HUES64 (cell line): ENCODE results near the gene RNF168.
"Not testable (repeated sequence)": the region's sequence is repeated elsewhere in the genome, so short reads cannot be mapped to it uniquely, and the experiment has no call there.

ENCODE experiments used
- H3K27ac ChIP-seq: 2 replicates; pipeline ENCODE4 v1.7.0; 2013; ENCODE audit warnings: low read depth, low read length, inconsistent platforms
- H3K27me3 ChIP-seq: 2 replicates; pipeline ENCODE4 v1.6.1; 2013; ENCODE audit warnings: mild to moderate bottlenecking, low read length; ENCODE audit not compliant: insufficient read depth
- H3K36me3 ChIP-seq: 2 replicates; pipeline ENCODE4 v1.6.1; 2013; ENCODE audit warnings: mild to moderate bottlenecking, low read length; ENCODE audit not compliant: insufficient read depth
- H3K4me1 ChIP-seq: 2 replicates; pipeline ENCODE4 v1.6.1; 2013; ENCODE audit warnings: mild to moderate bottlenecking, low read length, moderate library complexity; ENCODE audit not compliant: insufficient read depth
- H3K4me3 ChIP-seq: 2 replicates; pipeline ENCODE4 v1.5.1; 2013; ENCODE audit warnings: mild to moderate bottlenecking, low read length, moderate library complexity
- H3K9ac ChIP-seq: 2 replicates; pipeline ENCODE4 v1.6.1; 2013; ENCODE audit warnings: mild to moderate bottlenecking, low read depth, low read length
- H3K9me3 ChIP-seq: 2 replicates; pipeline ENCODE4 v1.6.1; 2013; ENCODE audit warnings: low read depth, low read length; ENCODE audit not compliant: insufficient read depth
- WGBS: fragments of 150-250, 120-280 bp; methylation state at CpG from one replicate; pipeline ENCODE4 v1.1.7; 2013; ENCODE audit warnings: missing lambda C conversion rate; 5-methylcytosine and 5-hydroxymethylcytosine counted together

RNF168 gene

DNA sequence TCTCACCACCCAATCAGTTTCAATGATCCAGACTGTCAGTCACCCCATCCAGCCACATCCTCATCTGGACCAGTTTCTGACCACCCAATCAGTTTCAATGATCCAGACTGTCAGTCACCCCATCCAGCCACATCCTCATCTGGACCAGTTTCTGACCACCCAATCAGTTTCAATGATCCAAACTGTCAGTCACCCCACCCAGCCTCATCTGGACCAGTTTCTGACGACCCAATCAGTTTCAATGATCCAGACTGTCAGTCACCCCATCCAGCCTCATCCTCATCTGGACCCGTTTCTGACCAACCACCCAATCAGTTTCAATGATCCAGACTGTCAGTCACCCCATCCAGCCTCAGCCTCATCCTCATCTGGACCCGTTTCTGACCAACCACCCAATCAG, 33.4 kb downstream of the RNF168 start:
- H3K27ac ChIP-seq, H3K4me1 ChIP-seq, H3K4me3 ChIP-seq, H3K27me3 ChIP-seq, H3K9ac ChIP-seq, H3K9me3 ChIP-seq: not testable (repeated sequence)
- WGBS, result 90% methylated on average over 3 of the region's 3 CpGs
- peaks cover 60% of the 10 kb centered on the region for H3K36me3 ChIP-seq

GRCh38 chr3:196463804-196464203, 39.8 kb downstream of the RNF168 start:
- Histone ChIP-seq H3K27ac (no peak overlapping the region), H3K4me3 (no peak overlapping the region), H3K27me3 (no peaks in the 10 kb centered on the region), H3K9ac (no peak overlapping the region), H3K4me1 (no peaks in the 10 kb centered on the region), H3K9me3 (no peaks in the 10 kb centered on the region), H3K36me3 (peaks cover 9% of the 10 kb centered on the region)
- 95% methylated on average over 3 of the region's 3 CpGs for WGBS

- Histone ChIP-seq H3K9ac (no peak overlapping the region), H3K4me3 (no peak overlapping the region)
- 78% methylated on average over 2 of the region's 2 CpGs for WGBS
These were observed 40.2 kb downstream of the RNF168 start for GRCh38 chr3:196463478-196463756.

GRCh38 chr3:196462680-196463477, 40.7 kb downstream of the RNF168 start:
- not testable (repeated sequence) for H3K4me3 ChIP-seq, H3K27me3 ChIP-seq

More at GRCh38 chr3:196463478-196463756, 40.2 kb downstream of the RNF168 start:
- Histone ChIP-seq H3K27me3 (no peaks in the 10 kb centered on the region), H3K4me1 (no peaks in the 10 kb centered on the region), H3K27ac (no peak overlapping the region), H3K9me3 (no peaks in the 10 kb centered on the region), H3K36me3 (peaks cover 5% of the 10 kb centered on the region)

GRCh38 chr3:196458063-196458462, 45.5 kb downstream of the RNF168 start:
- H3K9ac ChIP-seq, result no peak overlapping the region
- 94% methylated on average over 4 of the region's 4 CpGs for WGBS
- H3K27me3 ChIP-seq, result no peaks in the 10 kb centered on the region
- no peaks in the 10 kb centered on the region for H3K36me3 ChIP-seq
- H3K4me3 ChIP-seq, result no peak overlapping the region
- H3K27ac ChIP-seq, result no peak overlapping the region
- H3K9me3 ChIP-seq, result no peaks in the 10 kb centered on the region
- no peaks in the 10 kb centered on the region for H3K4me1 ChIP-seq

More at GRCh38 chr3:196462680-196463477, 40.7 kb downstream of the RNF168 start:
- H3K4me1 ChIP-seq, H3K36me3 ChIP-seq, H3K9me3 ChIP-seq, H3K27ac ChIP-seq, H3K9ac ChIP-seq: not testable (repeated sequence)
- 95% methylated on average over 1 of the region's 1 CpG for WGBS

DNA sequence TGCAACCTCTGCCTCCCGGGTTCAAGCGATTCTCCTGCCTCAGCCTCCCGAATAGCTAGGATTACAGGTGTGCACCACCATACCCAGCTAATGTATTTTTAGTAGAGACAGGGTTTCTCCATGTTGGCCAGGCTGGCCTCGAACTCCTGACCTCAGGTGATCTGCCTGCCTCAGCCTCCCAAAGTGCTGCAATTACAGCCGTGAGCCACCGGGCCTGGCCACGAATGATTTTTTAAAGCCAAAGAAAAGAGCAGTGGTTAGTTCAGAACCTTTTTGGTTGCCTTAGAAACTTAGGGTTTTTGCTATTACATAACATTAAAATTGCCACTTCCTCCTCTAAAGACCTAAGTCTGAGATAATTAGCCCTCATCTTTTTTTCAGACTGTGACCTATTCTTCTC, 46.1 kb downstream of the RNF168 start:
- not testable (repeated sequence) for H3K27me3 ChIP-seq, H3K9ac ChIP-seq, H3K27ac ChIP-seq, H3K36me3 ChIP-seq, H3K9me3 ChIP-seq, H3K4me1 ChIP-seq, H3K4me3 ChIP-seq
- WGBS, result 89% methylated on average over 7 of the region's 7 CpGs

DNA sequence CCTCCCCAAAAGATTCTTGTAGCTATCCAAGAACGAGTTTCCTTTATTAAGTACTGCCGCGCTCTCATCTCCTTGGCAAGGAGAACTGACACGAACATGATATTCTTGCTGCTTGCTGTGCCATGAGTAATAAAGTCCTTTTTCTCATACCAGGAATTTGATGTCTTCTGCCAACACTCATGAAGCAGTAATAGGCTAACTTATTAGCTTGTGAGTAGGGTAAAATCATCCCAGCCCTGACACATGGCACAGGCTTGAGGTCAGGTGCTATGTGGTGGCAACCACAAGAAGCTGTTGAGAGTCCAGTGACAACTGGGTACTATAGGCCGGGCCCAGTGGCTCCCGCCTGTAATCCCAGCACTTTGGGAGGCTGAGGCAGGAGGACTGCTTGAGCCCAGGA, 48.6 kb downstream of the RNF168 start:
- Histone ChIP-seq H3K9ac (no peak overlapping the region), H3K36me3 (no peaks in the 10 kb centered on the region), H3K27ac (no peak overlapping the region), H3K27me3 (no peaks in the 10 kb centered on the region), H3K4me1 (no peaks in the 10 kb centered on the region), H3K4me3 (no peak overlapping the region), H3K9me3 (no peaks in the 10 kb centered on the region)
- 93% methylated on average over 6 of the region's 6 CpGs for WGBS

DNA sequence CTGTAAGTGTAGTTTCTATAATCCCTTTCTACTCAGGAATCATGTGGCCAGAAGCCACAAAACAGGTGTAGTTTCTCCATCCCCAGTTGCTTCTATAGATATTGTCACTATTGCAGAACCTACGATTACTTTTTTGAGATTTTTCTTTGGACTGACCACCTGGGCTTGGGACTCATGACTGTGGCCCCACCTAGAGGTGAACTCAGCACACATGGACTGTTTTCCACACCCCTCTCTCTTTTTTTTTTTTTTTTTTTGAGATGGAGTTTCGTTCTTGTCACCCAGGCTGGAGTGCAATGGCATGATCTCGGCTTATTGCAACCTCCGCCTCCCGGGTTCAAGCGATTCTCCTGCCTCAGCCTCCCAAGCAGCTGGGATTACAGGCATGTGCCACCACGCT, 58.2 kb downstream of the RNF168 start:
- H3K27ac ChIP-seq, H3K36me3 ChIP-seq, H3K4me1 ChIP-seq, H3K9ac ChIP-seq, H3K27me3 ChIP-seq, H3K4me3 ChIP-seq, H3K9me3 ChIP-seq: not testable (repeated sequence)
- WGBS, result 90% methylated on average over 7 of the region's 7 CpGs

DNA sequence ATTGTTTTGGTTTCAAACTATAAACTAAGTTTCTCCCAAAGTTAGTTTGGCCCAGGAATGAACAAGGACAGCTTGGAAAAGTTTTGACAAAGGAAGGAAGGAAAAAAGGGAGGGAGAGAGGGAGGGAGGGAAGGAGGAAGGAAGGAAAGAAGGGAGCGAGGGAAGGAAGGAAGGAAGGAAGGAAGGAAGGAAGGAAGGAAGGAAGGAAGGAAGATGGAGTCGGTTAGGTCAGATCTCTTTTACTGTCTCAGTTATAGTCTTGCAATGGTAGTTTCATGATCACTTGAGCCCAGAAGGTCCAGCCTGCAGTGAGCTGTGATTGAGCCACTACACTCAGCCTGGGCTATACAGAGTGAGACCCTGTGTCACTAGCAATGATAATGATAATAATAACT, 59.1 kb downstream of the RNF168 start:
- no peaks in the 10 kb centered on the region for H3K27me3 ChIP-seq
- H3K27ac ChIP-seq, result no peak overlapping the region
- H3K9me3 ChIP-seq, result no peaks in the 10 kb centered on the region
- no peaks in the 10 kb centered on the region for H3K36me3 ChIP-seq
- no peak overlapping the region for H3K9ac ChIP-seq
- H3K4me3 ChIP-seq, result no peak overlapping the region
- WGBS, result 87% methylated on average over 2 of the region's 2 CpGs
- peaks cover 4% of the 10 kb centered on the region; the same call in 1 of the 2 replicates for H3K4me1 ChIP-seq

DNA sequence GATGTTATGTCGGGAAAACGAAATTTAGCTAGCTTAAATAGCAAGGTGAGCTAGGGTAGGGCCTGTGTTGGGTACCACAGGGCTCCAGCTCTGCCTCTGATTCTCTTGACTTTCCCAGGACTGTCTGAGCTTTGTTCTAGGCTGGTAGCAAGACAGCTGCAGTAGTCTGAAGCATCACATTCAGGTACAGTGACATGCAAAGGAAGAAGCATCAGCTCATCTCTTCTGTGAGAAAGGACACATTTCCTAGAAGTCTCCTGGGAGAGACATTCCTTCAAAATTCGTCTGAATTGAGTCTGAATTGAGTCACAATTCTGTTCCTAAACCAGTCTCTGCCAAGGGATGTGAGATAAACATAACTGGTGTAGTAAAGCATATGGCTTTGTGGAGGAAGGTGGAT, 62.9 kb downstream of the RNF168 start:
- peaks cover 4% of the 10 kb centered on the region; the same call in 1 of the 2 replicates for H3K4me1 ChIP-seq
- no peak overlapping the region for H3K9ac ChIP-seq
- H3K9me3 ChIP-seq, result no peaks in the 10 kb centered on the region
- 72% methylated on average over 3 of the region's 3 CpGs for WGBS
- H3K36me3 ChIP-seq, result no peaks in the 10 kb centered on the region
- no peak overlapping the region for H3K27ac ChIP-seq
- H3K4me3 ChIP-seq, result no peak overlapping the region
- no peaks in the 10 kb centered on the region for H3K27me3 ChIP-seq

GRCh38 chr3:196440041-196440537, 63.5 kb downstream of the RNF168 start:
- no peak overlapping the region for H3K9ac ChIP-seq
- H3K27me3 ChIP-seq, result no peaks in the 10 kb centered on the region
- no peaks in the 10 kb centered on the region for H3K36me3 ChIP-seq
- H3K4me3 ChIP-seq, result no peak overlapping the region
- WGBS, result 90% methylated on average over 6 of the region's 6 CpGs
- H3K9me3 ChIP-seq, result no peaks in the 10 kb centered on the region
- peaks cover 4% of the 10 kb centered on the region; the same call in 1 of the 2 replicates for H3K4me1 ChIP-seq
- H3K27ac ChIP-seq, result no peak overlapping the region
